Lower leg skin (tissue), 4 donors: ENCODE data around the gene ERFE. TPM values are rescaled to one million over a fixed set of nuclear protein-coding genes. Genes with fewer than 3 reads are reported as not detected.
"Not testable (repeated sequence)": the region's sequence is repeated elsewhere in the genome, so short reads cannot be mapped to it uniquely, and the experiment has no call there.

Source experiments
- DNase-seq, 2 donors: peaks; one replicate each; pipeline ENCODE4 v3.0.0-alpha.2; 2019; ENCODE audit warnings: low spot score in 2 of 2
- H3K4me3 ChIP-seq: fragments of 200-600 bp; sonication (generic); 2 replicates; pipeline ENCODE4 v1.5.1; 2017; ENCODE audit warnings: mild to moderate bottlenecking, low read depth; ENCODE audit not compliant: poor library complexity, severe bottlenecking
- CTCF ChIP-seq, 3 donors: fragments of 450-650 bp; IDR thresholded peaks; one replicate each; pipeline ENCODE4 v1.5.1; 2016; ENCODE audit warnings: antibody characterized with exemption in 3 of 3, mild to moderate bottlenecking in 3 of 3, moderate library complexity in 2 of 3
- POLR2A ChIP-seq, 2 donors: fragments of 450-650 bp; IDR thresholded peaks; one replicate each; pipeline ENCODE4 v1.6.1; 2016 to 2017; ENCODE audit warnings: antibody characterized with exemption in 2 of 2, mild to moderate bottlenecking in 1 of 2, moderate library complexity in 1 of 2
- WGBS, 2 donors: methylation state at CpG; one replicate each; pipeline ENCODE4 v1.1.5; 2018; 5-methylcytosine and 5-hydroxymethylcytosine counted together
- intact Hi-C: fragments of 100-400 bp; cut with DNase I; formaldehyde crosslinking; loops from one replicate; pipeline ENCODE4 v1.15.0; 2023; ENCODE audit warnings: low total_unique reads
- total RNA-seq, 4 donors: library from RNA; depleted of rRNA; stranded (reverse); fragments of >200 nt; gene quantifications; one replicate each; pipeline ENCODE4 v1.1.0, GENCODE V29; 2016

The ERFE gene
- total RNA-seq, result not detected

GRCh38 chr2:238158509-238159070 is at the start of gene ERFE:
Gene ERFE, plus strand, starts transcription at chr2:238158970. Its CDS starts 38 bp downstream, at chr2:238159008.
- TF ChIP-seq POLR2A (IDR thresholded peaks at IDR 0.05), result no peak
- TF ChIP-seq CTCF (IDR thresholded peaks at IDR 0.05), result no peak
- no peak for DNase-seq
- intact Hi-C loops, result no loop called here
- H3K4me3 ChIP-seq, result no peak within 1 kb of the TSS
- WGBS, 2 donors, result 8 to 13% methylated on average over 22 to 55 of the region's 61 CpGs

DNA sequence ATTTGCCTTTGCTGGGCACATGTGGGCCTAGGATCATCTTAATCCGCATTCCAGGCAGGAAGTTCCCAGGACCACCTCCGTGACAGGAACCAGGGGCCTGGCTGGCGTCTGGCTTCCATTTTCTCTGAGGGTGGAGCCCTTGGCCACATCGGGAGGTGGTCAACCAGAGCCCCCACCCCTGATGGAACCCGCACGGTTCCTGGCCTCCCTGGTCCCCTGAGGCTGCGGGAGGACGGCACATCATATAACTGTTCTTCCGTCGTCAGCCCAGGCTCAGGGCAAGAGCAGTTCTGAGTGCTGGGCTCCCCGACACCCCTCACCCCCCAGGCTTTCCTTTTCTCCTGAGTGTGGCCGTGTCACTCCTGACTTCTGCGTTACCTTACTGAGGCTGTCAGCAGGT is 45.2 kb upstream of the ERFE start:
- no peak overlapping the region for H3K4me3 ChIP-seq
- WGBS, 2 donors, result 79 to 81% methylated on average over 13 of the region's 13 CpGs
- intact Hi-C loops, result no loop called here
- TF ChIP-seq CTCF (IDR thresholded peaks at IDR 0.05) (no peak), POLR2A (IDR thresholded peaks at IDR 0.05) (no peak)
- no peak for DNase-seq

- DNase-seq, result no peak
- TF ChIP-seq POLR2A (IDR thresholded peaks at IDR 0.05), result no peak
- no peak for TF ChIP-seq CTCF (IDR thresholded peaks at IDR 0.05)
- intact Hi-C loops, result no loop called here
- 74 to 86% methylated on average over 16 of the region's 16 CpGs for WGBS, 2 donors
- no peak overlapping the region for H3K4me3 ChIP-seq
These were observed 44.4 kb upstream of the ERFE start for GRCh38 chr2:238114331-238114841.

DNA sequence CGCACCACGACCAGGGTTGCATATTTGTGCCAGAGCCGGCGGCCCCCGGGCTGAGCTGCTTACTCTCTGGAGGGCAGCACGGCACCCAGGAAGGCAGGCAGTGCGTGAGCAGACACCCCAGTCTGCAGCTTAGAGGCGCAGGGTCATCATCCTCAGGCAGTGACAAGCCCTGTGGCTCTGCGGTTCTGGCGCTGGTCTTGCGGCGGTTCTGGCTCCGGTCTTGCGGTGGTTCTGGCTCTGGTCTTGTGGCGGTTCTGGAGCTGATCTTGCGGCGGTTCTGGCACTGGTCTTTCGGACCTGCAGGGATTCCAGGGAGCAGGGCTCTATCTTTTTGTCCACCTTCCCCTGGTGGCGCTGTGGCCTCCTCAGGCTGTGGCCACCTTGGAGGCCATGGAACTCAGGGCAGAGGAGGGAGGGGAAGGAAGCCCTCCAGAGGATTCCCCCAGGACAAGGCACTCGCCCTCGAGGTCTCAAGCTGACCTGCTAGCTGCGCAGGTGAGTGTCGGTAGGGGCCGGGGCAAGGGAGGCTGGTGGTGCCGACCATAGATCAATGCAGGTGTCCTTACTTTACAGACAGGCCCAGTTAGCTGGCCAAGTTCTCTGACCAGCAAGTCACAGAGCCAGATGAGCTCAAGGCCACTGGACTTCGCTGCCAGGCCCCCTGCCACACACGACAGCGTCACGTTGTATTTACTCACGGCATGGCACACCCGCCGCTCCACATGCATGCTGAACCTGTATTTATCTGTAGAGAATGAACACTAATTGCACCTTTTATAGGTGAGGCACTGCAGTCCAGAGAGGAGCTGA is 43.7 kb upstream of the ERFE start:
- no peak for DNase-seq
- H3K4me3 ChIP-seq, result no peak overlapping the region
- 87 to 88% methylated on average over 31 to 32 of the region's 32 CpGs for WGBS, 2 donors
- intact Hi-C loops, result no loop called here
- TF ChIP-seq POLR2A (IDR thresholded peaks at IDR 0.05), result no peak
- no peak for TF ChIP-seq CTCF (IDR thresholded peaks at IDR 0.05)

DNA sequence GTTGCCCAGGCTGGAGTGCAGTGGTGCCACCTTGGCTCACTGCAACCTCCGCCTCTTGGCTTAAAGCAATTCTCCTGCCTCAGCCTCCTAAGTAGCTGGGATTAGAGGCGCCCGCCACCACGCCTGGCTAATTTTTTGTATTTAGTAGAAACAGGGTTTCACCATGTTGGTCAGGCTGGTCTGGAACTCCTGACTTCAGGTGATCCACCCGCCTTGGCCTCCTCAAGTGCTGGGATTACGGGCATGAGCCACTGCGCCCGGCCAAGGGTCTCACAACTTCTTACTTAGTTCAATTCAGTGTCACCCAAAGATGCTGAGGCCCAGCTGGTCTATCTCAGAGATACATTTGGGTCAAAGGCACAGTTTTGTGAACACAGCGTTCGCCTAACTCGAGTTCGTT is 43.1 kb upstream of the ERFE start:
- WGBS, 2 donors, result 93 to 97% methylated on average over 12 of the region's 12 CpGs
- DNase-seq, H3K4me3 ChIP-seq, intact Hi-C loops: not testable (repeated sequence)

- no peak for DNase-seq
- intact Hi-C loops, result no loop called here
- no peak for TF ChIP-seq CTCF (IDR thresholded peaks at IDR 0.05)
- no peak overlapping the region for H3K4me3 ChIP-seq
- WGBS, 2 donors, result 82 to 88% methylated on average over 9 to 19 of the region's 21 CpGs
These were observed 42.2 kb upstream of the ERFE start for GRCh38 chr2:238116298-238117198.
